HEK293T (cell line): Measurements from ENCODE around the gene ANK2.

Source experiments
- BHLHE40 ChIP-seq: fragments of 450-650 bp; IDR thresholded peaks from 2 replicates; pipeline ENCODE4 v1.6.1; 2016; ENCODE audit warnings: mild to moderate bottlenecking, moderate library complexity, borderline replicate concordance
- CTBP1 ChIP-seq: fragments of 450-650 bp; IDR thresholded peaks from 2 replicates; pipeline ENCODE4 v1.6.1; 2016; ENCODE audit warnings: borderline replicate concordance
- ELF4 ChIP-seq: fragments of 450-650 bp; IDR thresholded peaks from 2 replicates; pipeline ENCODE4 v1.6.1; 2017; ENCODE audit warnings: antibody characterized with exemption
- FOXA1 ChIP-seq: fragments of 450-650 bp; IDR thresholded peaks from 2 replicates; pipeline ENCODE4 v1.6.1; 2016; ENCODE audit warnings: mild to moderate bottlenecking
- FOXM1 ChIP-seq: fragments of 450-650 bp; IDR thresholded peaks from 2 replicates; pipeline ENCODE4 v1.6.1; 2017; ENCODE audit warnings: mild to moderate bottlenecking, borderline replicate concordance
- HDGF ChIP-seq: fragments of 450-650 bp; IDR thresholded peaks from 2 replicates; pipeline ENCODE4 v1.6.1; 2017; ENCODE audit warnings: antibody characterized with exemption, borderline replicate concordance
- PKNOX1 ChIP-seq: fragments of 450-650 bp; IDR thresholded peaks from 2 replicates; pipeline ENCODE4 v1.6.1; 2016
- SP1 ChIP-seq: fragments of 450-650 bp; IDR thresholded peaks from 2 replicates; pipeline ENCODE4 v1.6.1; 2017
- SUZ12 ChIP-seq: fragments of 450-650 bp; IDR thresholded peaks from 2 replicates; pipeline ENCODE4 v1.6.1; 2016; ENCODE audit warnings: mild to moderate bottlenecking
- ZNF384 ChIP-seq: fragments of 450-650 bp; IDR thresholded peaks from 2 replicates; pipeline ENCODE4 v1.6.1; 2016

GRCh38 chr4:113209652-113210320 is 160.3 kb downstream of the ANK2 start:
- no peak for TF ChIP-seq SP1
- no peak for TF ChIP-seq FOXA1
- TF ChIP-seq CTBP1 = no peak
- TF ChIP-seq PKNOX1 = no peak
- TF ChIP-seq SUZ12 = no peak
- TF ChIP-seq HDGF = no peak
- no peak for TF ChIP-seq ZNF384
- no peak for TF ChIP-seq FOXM1
- no peak for TF ChIP-seq ELF4
- TF ChIP-seq BHLHE40 = no peak
